ENCODE measurements around the gene DUSP11. TPM values are rescaled to one million over a fixed set of nuclear protein-coding genes. Genes with fewer than 3 reads are reported as not detected.
"Not testable (repeated sequence)": the region's sequence is repeated elsewhere in the genome, so short reads cannot be mapped to it uniquely, and the experiment has no call there.

DUSP11 gene
- total RNA-seq, 1 experiment from 2014 or later = 30.4 TPM

- Histone ChIP-seq H3K79me2 (ENCODE audit: low read length) (peaks cover 16% of the 10 kb centered on the region), H3K27me3 (ENCODE audit: low read length) (no peaks in the 10 kb centered on the region), H4K20me1 (ENCODE audit: low read length) (no peaks in the 10 kb centered on the region), H3K4me3 (ENCODE audit: low read length) (no peak overlapping the region), H3K36me3 (ENCODE audit: low read depth, low read length) (peaks cover 51% of the 10 kb centered on the region), H3K4me1 (ENCODE audit: insufficient read depth, low read length) (peaks cover 3% of the 10 kb centered on the region), H3K9me3 (ENCODE audit: low read length) (no peaks in the 10 kb centered on the region), H2AFZ (ENCODE audit: low read length) (no peak overlapping the region), H3K4me2 (ENCODE audit: low read length) (no peak overlapping the region), H3K27ac (ENCODE audit: low read length) (no peak overlapping the region), H3K9ac (ENCODE audit: low read length) (no peak overlapping the region), H3K9me2 (replicated peaks; ENCODE audit: low read length) (no peaks in the 10 kb centered on the region), H3F3A (ENCODE audit: low read length, unreplicated experiment) (no peaks in the 10 kb centered on the region)
- TF ChIP-seq EZH2 (IDR thresholded peaks at IDR 0.05; ENCODE audit: low read length, unreplicated experiment) (no peak), CTCF (conservative IDR thresholded peaks at IDR 0.05; ENCODE audit: low read depth, low read length) (no peak), EZH2phosphoT487 (IDR thresholded peaks at IDR 0.05; ENCODE audit: borderline replicate concordance, low read length) (no peak)
- intact Hi-C loops (cut with micrococcal nuclease) = no loop called here
- ATAC-seq (no peak), DNase-seq (no peak)
- ChIA-PET POLR2A (ENCODE audit: unreplicated experiment) (no interaction called here), CTCF (no interaction called here)
- BruUV-seq (replicated peaks) = no TSS peak
These were observed 49.1 kb downstream of the DUSP11 start for GRCh38 chr2:73730810-73731209.

- Histone ChIP-seq H3K27me3 (ENCODE audit: low read length) (no peaks in the 10 kb centered on the region), H3K36me3 (ENCODE audit: low read depth, low read length) (peaks cover 46% of the 10 kb centered on the region), H3K9me3 (ENCODE audit: low read length) (no peaks in the 10 kb centered on the region), H3K9me2 (replicated peaks; ENCODE audit: low read length) (no peaks in the 10 kb centered on the region), H3K9ac (ENCODE audit: low read length) (no peak overlapping the region), H3K79me2 (ENCODE audit: low read length) (no peaks in the 10 kb centered on the region), H3K4me3 (ENCODE audit: low read length) (no peak overlapping the region), H2AFZ (ENCODE audit: low read length) (no peak overlapping the region), H3K4me1 (ENCODE audit: insufficient read depth, low read length) (no peaks in the 10 kb centered on the region), H4K20me1 (ENCODE audit: low read length) (no peaks in the 10 kb centered on the region), H3K27ac (ENCODE audit: low read length) (no peak overlapping the region), H3K4me2 (ENCODE audit: low read length) (no peak overlapping the region), H3F3A (ENCODE audit: low read length, unreplicated experiment) (no peaks in the 10 kb centered on the region)
- ATAC-seq (no peak), DNase-seq (no peak)
- ChIA-PET CTCF (no interaction called here), POLR2A (ENCODE audit: unreplicated experiment) (no interaction called here)
- no TSS peak for BruUV-seq (replicated peaks)
- intact Hi-C loops (cut with micrococcal nuclease) = no loop called here
- TF ChIP-seq CTCF (conservative IDR thresholded peaks at IDR 0.05; ENCODE audit: low read depth, low read length) (no peak), EZH2 (IDR thresholded peaks at IDR 0.05; ENCODE audit: low read length, unreplicated experiment) (no peak), EZH2phosphoT487 (IDR thresholded peaks at IDR 0.05; ENCODE audit: borderline replicate concordance, low read length) (no peak)
These were observed 51.2 kb downstream of the DUSP11 start for GRCh38 chr2:73728711-73729110.

- peaks cover 42% of the 10 kb centered on the region for H3K36me3 ChIP-seq (ENCODE audit: low read depth, low read length)
These were observed 51.9 kb downstream of the DUSP11 start for GRCh38 chr2:73728043-73728442.

GRCh38 chr2:73726657-73727056 is 53.2 kb downstream of the DUSP11 start:
- POLR2A ChIA-PET (ENCODE audit: unreplicated experiment); DNase-seq; H3K9me3 ChIP-seq (ENCODE audit: low read length); intact Hi-C loops (cut with micrococcal nuclease); H2AFZ ChIP-seq (ENCODE audit: low read length); H4K20me1 ChIP-seq (ENCODE audit: low read length); H3K9me2 ChIP-seq (replicated peaks; ENCODE audit: low read length); H3K27ac ChIP-seq (ENCODE audit: low read length); H3F3A ChIP-seq (ENCODE audit: low read length, unreplicated experiment); BruUV-seq (replicated peaks); ATAC-seq; H3K4me3 ChIP-seq (ENCODE audit: low read length); CTCF ChIA-PET; H3K9ac ChIP-seq (ENCODE audit: low read length); H3K4me1 ChIP-seq (ENCODE audit: insufficient read depth, low read length); H3K79me2 ChIP-seq (ENCODE audit: low read length); H3K4me2 ChIP-seq (ENCODE audit: low read length); H3K27me3 ChIP-seq (ENCODE audit: low read length): not testable (repeated sequence)
- H3K36me3 ChIP-seq (ENCODE audit: low read depth, low read length) = peaks cover 33% of the 10 kb centered on the region

More at GRCh38 chr2:73728043-73728442, 51.9 kb downstream of the DUSP11 start:
- ChIA-PET CTCF (no interaction called here), POLR2A (ENCODE audit: unreplicated experiment) (no interaction called here)
- intact Hi-C loops (cut with micrococcal nuclease) = no loop called here
- DNase-seq = no peak
- BruUV-seq (replicated peaks) = no TSS peak
- Histone ChIP-seq H3K4me1 (ENCODE audit: insufficient read depth, low read length) (no peaks in the 10 kb centered on the region), H3F3A (ENCODE audit: low read length, unreplicated experiment) (no peaks in the 10 kb centered on the region), H3K9me2 (replicated peaks; ENCODE audit: low read length) (no peaks in the 10 kb centered on the region), H4K20me1 (ENCODE audit: low read length) (no peaks in the 10 kb centered on the region), H3K27me3 (ENCODE audit: low read length) (no peaks in the 10 kb centered on the region), H3K79me2 (ENCODE audit: low read length) (no peaks in the 10 kb centered on the region), H2AFZ (ENCODE audit: low read length) (no peak overlapping the region), H3K9ac (ENCODE audit: low read length) (no peak overlapping the region), H3K9me3 (ENCODE audit: low read length) (no peaks in the 10 kb centered on the region), H3K4me3 (ENCODE audit: low read length) (no peak overlapping the region), H3K4me2 (ENCODE audit: low read length) (no peak overlapping the region), H3K27ac (ENCODE audit: low read length) (no peak overlapping the region)
- no peak for TF ChIP-seq EZH2phosphoT487 (IDR thresholded peaks at IDR 0.05; ENCODE audit: borderline replicate concordance, low read length)
- TF ChIP-seq CTCF (conservative IDR thresholded peaks at IDR 0.05; ENCODE audit: low read depth, low read length) = no peak
- no peak for TF ChIP-seq EZH2 (IDR thresholded peaks at IDR 0.05; ENCODE audit: low read length, unreplicated experiment)
- no peak for ATAC-seq

All from PC-3 (cell line).